GM12873 (cell line): Measurements from ENCODE around the gene CDC6.

Experiments used
- CTCF ChIP-seq: IDR thresholded peaks from 2 replicates; pipeline ENCODE4 v1.5.1; 2012; ENCODE audit warnings: low read depth, mild to moderate bottlenecking, moderate library complexity, low read length, control low read depth; ENCODE audit not compliant: insufficient read depth; ENCODE audit errors: missing control alignments

CDC6 gene

GRCh38 chr17:40322358-40323315 lies 35.0 kb downstream of the CDC6 start:
- no peak for TF ChIP-seq CTCF

- no peak for TF ChIP-seq CTCF
These were observed 36.0 kb downstream of the CDC6 start for GRCh38 chr17:40323391-40324381.

- TF ChIP-seq CTCF, result no peak
These were observed 37.7 kb downstream of the CDC6 start for GRCh38 chr17:40325156-40326013.

- no peak for TF ChIP-seq CTCF
These were observed 38.5 kb downstream of the CDC6 start for GRCh38 chr17:40326014-40326831.

- no peak for TF ChIP-seq CTCF
These were observed 39.1 kb downstream of the CDC6 start for GRCh38 chr17:40326832-40327199.

- no peak for TF ChIP-seq CTCF
These were observed 39.6 kb downstream of the CDC6 start for GRCh38 chr17:40327244-40327729.
